Measurements from ENCODE around the gene MATCAP1. TPM values are rescaled to one million over a fixed set of nuclear protein-coding genes. Genes with fewer than 3 reads are reported as not detected.

Gene MATCAP1
- polyA plus RNA-seq, 3 donors from 2014 or later = 1.00 TPM; not detected in 2

GRCh38 chr16:67215706-67216105, 31.9 kb upstream of the MATCAP1 start:
- Mint-ChIP-seq H3K4me3 (no peak overlapping the region), H3K27me3 (ENCODE audit: low read depth in 3 of 3) (peaks cover 0 to 7% (median 0%) of the 10 kb centered on the region in 3 donors), H3K9me3 (no peaks in the 10 kb centered on the region), H3K27ac (peak overlapping the region in 1 of 6 donors; percentile 18), H3K4me1 (no peaks in the 10 kb centered on the region), H3K36me3 (peaks cover 3 to 8% (median 4%) of the 10 kb centered on the region in 3 donors)
- no peak for DNase-seq

- H3K4me1 Mint-ChIP-seq = no peaks in the 10 kb centered on the region
- H3K36me3 Mint-ChIP-seq = peaks cover 0 to 4% (median 0%) of the 10 kb centered on the region in 3 donors
- H3K9me3 Mint-ChIP-seq = no peaks in the 10 kb centered on the region
- DNase-seq = no peak
- no peak overlapping the region for H3K27ac Mint-ChIP-seq
- H3K27me3 Mint-ChIP-seq (ENCODE audit: low read depth in 3 of 3) = peaks cover 0 to 7% (median 0%) of the 10 kb centered on the region in 3 donors
- no peak overlapping the region for H3K4me3 Mint-ChIP-seq
Measured at GRCh38 chr16:67213197-67214019, 29.6 kb upstream of the MATCAP1 start.

- Mint-ChIP-seq H3K27ac (no peak overlapping the region), H3K9me3 (no peaks in the 10 kb centered on the region), H3K4me3 (no peak overlapping the region), H3K36me3 (peaks cover 0 to 4% (median 0%) of the 10 kb centered on the region in 3 donors), H3K27me3 (ENCODE audit: low read depth in 3 of 3) (peaks cover 0 to 6% (median 0%) of the 10 kb centered on the region in 3 donors), H3K4me1 (no peaks in the 10 kb centered on the region)
- DNase-seq = no peak
Measured at GRCh38 chr16:67212766-67213165, 29.0 kb upstream of the MATCAP1 start.

GRCh38 chr16:67211674-67212073, 27.9 kb upstream of the MATCAP1 start:
- no peak for DNase-seq
- Mint-ChIP-seq H3K27me3 (ENCODE audit: low read depth in 3 of 3) (peaks cover 0 to 7% (median 0%) of the 10 kb centered on the region in 3 donors), H3K4me1 (no peaks in the 10 kb centered on the region), H3K27ac (no peak overlapping the region), H3K36me3 (no peaks in the 10 kb centered on the region), H3K9me3 (no peaks in the 10 kb centered on the region), H3K4me3 (no peak overlapping the region)

GRCh38 chr16:67210069-67210937, 26.5 kb upstream of the MATCAP1 start:
- Mint-ChIP-seq H3K36me3 (no peaks in the 10 kb centered on the region), H3K9me3 (no peaks in the 10 kb centered on the region), H3K27ac (no peak overlapping the region), H3K4me1 (no peaks in the 10 kb centered on the region), H3K27me3 (ENCODE audit: low read depth in 3 of 3) (peaks cover 0 to 4% (median 0%) of the 10 kb centered on the region in 3 donors), H3K4me3 (no peak overlapping the region)
- DNase-seq = no peak

- no peak for DNase-seq
- no peaks in the 10 kb centered on the region for H3K4me1 Mint-ChIP-seq
- no peak overlapping the region for H3K4me3 Mint-ChIP-seq
- no peaks in the 10 kb centered on the region for H3K36me3 Mint-ChIP-seq
- H3K9me3 Mint-ChIP-seq = no peaks in the 10 kb centered on the region
- no peak overlapping the region for H3K27ac Mint-ChIP-seq
- peaks cover 0 to 4% (median 0%) of the 10 kb centered on the region in 3 donors for H3K27me3 Mint-ChIP-seq (ENCODE audit: low read depth in 3 of 3)
Measured at GRCh38 chr16:67209565-67209964, 25.8 kb upstream of the MATCAP1 start.

- H3K4me3 Mint-ChIP-seq = no peak overlapping the region
- no peak for DNase-seq
- no peaks in the 10 kb centered on the region for H3K36me3 Mint-ChIP-seq
- H3K9me3 Mint-ChIP-seq = no peaks in the 10 kb centered on the region
- no peak overlapping the region for H3K27ac Mint-ChIP-seq
- H3K4me1 Mint-ChIP-seq = no peaks in the 10 kb centered on the region
- H3K27me3 Mint-ChIP-seq (ENCODE audit: low read depth in 3 of 3) = peaks cover 0 to 4% (median 0%) of the 10 kb centered on the region in 3 donors
Measured at GRCh38 chr16:67208154-67208896, 24.6 kb upstream of the MATCAP1 start.

GRCh38 chr16:67207249-67208091, 23.7 kb upstream of the MATCAP1 start:
- DNase-seq = no peak
- H3K27me3 Mint-ChIP-seq (ENCODE audit: low read depth in 3 of 3) = peaks cover 0 to 4% (median 0%) of the 10 kb centered on the region in 3 donors
- no peaks in the 10 kb centered on the region for H3K36me3 Mint-ChIP-seq
- H3K4me3 Mint-ChIP-seq = no peak overlapping the region
- H3K9me3 Mint-ChIP-seq = no peaks in the 10 kb centered on the region
- no peak overlapping the region for H3K27ac Mint-ChIP-seq
- no peaks in the 10 kb centered on the region for H3K4me1 Mint-ChIP-seq

- Mint-ChIP-seq H3K27ac (no peak overlapping the region), H3K9me3 (no peaks in the 10 kb centered on the region), H3K36me3 (no peaks in the 10 kb centered on the region), H3K4me1 (no peaks in the 10 kb centered on the region), H3K27me3 (ENCODE audit: low read depth in 3 of 3) (peaks cover 0 to 4% (median 0%) of the 10 kb centered on the region in 3 donors), H3K4me3 (no peak overlapping the region)
- DNase-seq = no peak
Measured at GRCh38 chr16:67206838-67207248, 23.1 kb upstream of the MATCAP1 start.

- peak overlapping the region in 4 of 6 donors; percentile 8 to 22 (median 14) for H3K27ac Mint-ChIP-seq
- H3K36me3 Mint-ChIP-seq = no peaks in the 10 kb centered on the region
- peaks cover 0 to 3% (median 0%) of the 10 kb centered on the region in 3 donors for H3K27me3 Mint-ChIP-seq (ENCODE audit: low read depth in 3 of 3)
- H3K4me1 Mint-ChIP-seq = no peaks in the 10 kb centered on the region
- H3K9me3 Mint-ChIP-seq = no peaks in the 10 kb centered on the region
- DNase-seq = no peak
- H3K4me3 Mint-ChIP-seq = no peak overlapping the region
Measured at GRCh38 chr16:67206129-67206837, 22.5 kb upstream of the MATCAP1 start.

GRCh38 chr16:67204076-67204475, 20.3 kb upstream of the MATCAP1 start:
- no peaks in the 10 kb centered on the region for H3K36me3 Mint-ChIP-seq
- H3K9me3 Mint-ChIP-seq = no peaks in the 10 kb centered on the region
- peak overlapping the region in 1 of 6 donors; percentile 26 for H3K27ac Mint-ChIP-seq
- no peak overlapping the region for H3K4me3 Mint-ChIP-seq
- H3K27me3 Mint-ChIP-seq (ENCODE audit: low read depth in 3 of 3) = peaks cover 0 to 2% (median 1%) of the 10 kb centered on the region in 3 donors
- DNase-seq = no peak
- H3K4me1 Mint-ChIP-seq = no peaks in the 10 kb centered on the region

- no peaks in the 10 kb centered on the region for H3K4me1 Mint-ChIP-seq
- no peaks in the 10 kb centered on the region for H3K36me3 Mint-ChIP-seq
- H3K27me3 Mint-ChIP-seq (ENCODE audit: low read depth in 3 of 3) = peaks cover 0 to 3% (median 1%) of the 10 kb centered on the region in 3 donors
- no peak for DNase-seq
- no peak overlapping the region for H3K27ac Mint-ChIP-seq
- no peaks in the 10 kb centered on the region for H3K9me3 Mint-ChIP-seq
- H3K4me3 Mint-ChIP-seq = no peak overlapping the region
Measured at GRCh38 chr16:67202956-67203493, 19.3 kb upstream of the MATCAP1 start.

All from immature natural killer cell (primary cell).